Measurements from ENCODE around the gene PLA2G7.
"Not testable (repeated sequence)": the region's sequence is repeated elsewhere in the genome, so short reads cannot be mapped to it uniquely, and the experiment has no call there.

PLA2G7 gene

GRCh38 chr6:46746696-46747095 lies 11.5 kb upstream of the PLA2G7 start, which contains the start of gene ANKRD66:
Gene ANKRD66 (plus strand): TSS chr6:46746933. CDS start chr6:46751949, 5,016 bp downstream.
- TF ChIP-seq, protein P1, sequence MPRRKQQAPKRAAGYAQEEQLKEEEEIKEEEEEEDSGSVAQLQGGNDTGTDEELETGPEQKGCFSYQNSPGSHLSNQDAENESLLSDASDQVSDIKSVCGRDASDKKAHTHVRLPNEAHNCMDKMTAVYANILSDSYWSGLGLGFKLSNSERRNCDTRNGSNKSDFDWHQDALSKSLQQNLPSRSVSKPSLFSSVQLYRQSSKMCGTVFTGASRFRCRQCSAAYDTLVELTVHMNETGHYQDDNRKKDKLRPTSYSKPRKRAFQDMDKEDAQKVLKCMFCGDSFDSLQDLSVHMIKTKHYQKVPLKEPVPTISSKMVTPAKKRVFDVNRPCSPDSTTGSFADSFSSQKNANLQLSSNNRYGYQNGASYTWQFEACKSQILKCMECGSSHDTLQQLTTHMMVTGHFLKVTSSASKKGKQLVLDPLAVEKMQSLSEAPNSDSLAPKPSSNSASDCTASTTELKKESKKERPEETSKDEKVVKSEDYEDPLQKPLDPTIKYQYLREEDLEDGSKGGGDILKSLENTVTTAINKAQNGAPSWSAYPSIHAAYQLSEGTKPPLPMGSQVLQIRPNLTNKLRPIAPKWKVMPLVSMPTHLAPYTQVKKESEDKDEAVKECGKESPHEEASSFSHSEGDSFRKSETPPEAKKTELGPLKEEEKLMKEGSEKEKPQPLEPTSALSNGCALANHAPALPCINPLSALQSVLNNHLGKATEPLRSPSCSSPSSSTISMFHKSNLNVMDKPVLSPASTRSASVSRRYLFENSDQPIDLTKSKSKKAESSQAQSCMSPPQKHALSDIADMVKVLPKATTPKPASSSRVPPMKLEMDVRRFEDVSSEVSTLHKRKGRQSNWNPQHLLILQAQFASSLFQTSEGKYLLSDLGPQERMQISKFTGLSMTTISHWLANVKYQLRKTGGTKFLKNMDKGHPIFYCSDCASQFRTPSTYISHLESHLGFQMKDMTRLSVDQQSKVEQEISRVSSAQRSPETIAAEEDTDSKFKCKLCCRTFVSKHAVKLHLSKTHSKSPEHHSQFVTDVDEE (CRISPR knock-in tag; IDR thresholded peaks at IDR 0.05) = no peak
- ATAC-seq = no peak

GRCh38 chr6:46745973-46746372 lies 10.8 kb upstream of the PLA2G7 start:
- no peak for ATAC-seq
- TF ChIP-seq ZFP3 (CRISPR knock-in tag; IDR thresholded peaks at IDR 0.05) = no peak
- no peak for TF ChIP-seq OSR1 (CRISPR knock-in tag; IDR thresholded peaks at IDR 0.05)
- no peak for TF ChIP-seq CSDC2 (CRISPR knock-in tag; IDR thresholded peaks at IDR 0.05)
- no peak for TF ChIP-seq PATZ1 (CRISPR knock-in tag; IDR thresholded peaks at IDR 0.05; ENCODE audit: borderline replicate concordance)
- TF ChIP-seq ISL1 (CRISPR knock-in tag; IDR thresholded peaks at IDR 0.05) = no peak
- TF ChIP-seq SNAI2 (CRISPR knock-in tag; IDR thresholded peaks at IDR 0.05) = no peak

- not testable (repeated sequence) for ATAC-seq
Measured at GRCh38 chr6:46744159-46744725, 9.1 kb upstream of the PLA2G7 start.

- TF ChIP-seq ZC3H10 (CRISPR knock-in tag; IDR thresholded peaks at IDR 0.05) (no peak), CSDC2 (CRISPR knock-in tag; IDR thresholded peaks at IDR 0.05) (no peak), ARNTL (CRISPR knock-in tag; IDR thresholded peaks at IDR 0.05; ENCODE audit: borderline replicate concordance, low read depth) (no peak), PPARA (CRISPR knock-in tag; IDR thresholded peaks at IDR 0.05; ENCODE audit: borderline replicate concordance) (no peak), ESRRG (CRISPR knock-in tag; IDR thresholded peaks at IDR 0.05) (no peak), SNAI2 (CRISPR knock-in tag; IDR thresholded peaks at IDR 0.05) (no peak), TOX (CRISPR knock-in tag; IDR thresholded peaks at IDR 0.05; ENCODE audit: borderline replicate concordance) (no peak), ZNF70 (CRISPR knock-in tag; IDR thresholded peaks at IDR 0.05) (no peak), CREB5 (CRISPR knock-in tag; IDR thresholded peaks at IDR 0.05; ENCODE audit: low read depth) (no peak), RARB (CRISPR knock-in tag; IDR thresholded peaks at IDR 0.05) (no peak)
- ATAC-seq = no peak
Measured at GRCh38 chr6:46743425-46744158, 8.4 kb upstream of the PLA2G7 start.

- TF ChIP-seq, protein P2, sequence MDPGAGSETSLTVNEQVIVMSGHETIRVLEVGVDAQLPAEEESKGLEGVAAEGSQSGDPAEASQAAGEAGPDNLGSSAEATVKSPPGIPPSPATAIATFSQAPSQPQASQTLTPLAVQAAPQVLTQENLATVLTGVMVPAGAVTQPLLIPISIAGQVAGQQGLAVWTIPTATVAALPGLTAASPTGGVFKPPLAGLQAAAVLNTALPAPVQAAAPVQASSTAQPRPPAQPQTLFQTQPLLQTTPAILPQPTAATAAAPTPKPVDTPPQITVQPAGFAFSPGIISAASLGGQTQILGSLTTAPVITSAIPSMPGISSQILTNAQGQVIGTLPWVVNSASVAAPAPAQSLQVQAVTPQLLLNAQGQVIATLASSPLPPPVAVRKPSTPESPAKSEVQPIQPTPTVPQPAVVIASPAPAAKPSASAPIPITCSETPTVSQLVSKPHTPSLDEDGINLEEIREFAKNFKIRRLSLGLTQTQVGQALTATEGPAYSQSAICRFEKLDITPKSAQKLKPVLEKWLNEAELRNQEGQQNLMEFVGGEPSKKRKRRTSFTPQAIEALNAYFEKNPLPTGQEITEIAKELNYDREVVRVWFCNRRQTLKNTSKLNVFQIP (CRISPR knock-in tag; IDR thresholded peaks at IDR 0.05; ENCODE audit: borderline replicate concordance, low read depth) = no peak
- TF ChIP-seq ZNF8 (CRISPR knock-in tag; IDR thresholded peaks at IDR 0.05) = no peak
- no peak for TF ChIP-seq ARNTL (CRISPR knock-in tag; IDR thresholded peaks at IDR 0.05; ENCODE audit: borderline replicate concordance, low read depth)
- no peak for TF ChIP-seq ZFP3 (CRISPR knock-in tag; IDR thresholded peaks at IDR 0.05)
- no peak for TF ChIP-seq BACH2 (CRISPR knock-in tag; IDR thresholded peaks at IDR 0.05; ENCODE audit: borderline replicate concordance)
- no peak for TF ChIP-seq ZC3H10 (CRISPR knock-in tag; IDR thresholded peaks at IDR 0.05)
- no peak for ATAC-seq
Measured at GRCh38 chr6:46741910-46742309, 6.7 kb upstream of the PLA2G7 start.
